Measurements from ENCODE around the gene NQO2. TPM values are rescaled to one million over a fixed set of nuclear protein-coding genes. Genes with fewer than 3 reads are reported as not detected.

NQO2 gene
- total and polyA plus RNA-seq, 2 of the 13 experiments (the other 11 are each of a cell fraction or from before 2014, with no cell fraction given), result 32.2 to 56.5 TPM

DNA sequence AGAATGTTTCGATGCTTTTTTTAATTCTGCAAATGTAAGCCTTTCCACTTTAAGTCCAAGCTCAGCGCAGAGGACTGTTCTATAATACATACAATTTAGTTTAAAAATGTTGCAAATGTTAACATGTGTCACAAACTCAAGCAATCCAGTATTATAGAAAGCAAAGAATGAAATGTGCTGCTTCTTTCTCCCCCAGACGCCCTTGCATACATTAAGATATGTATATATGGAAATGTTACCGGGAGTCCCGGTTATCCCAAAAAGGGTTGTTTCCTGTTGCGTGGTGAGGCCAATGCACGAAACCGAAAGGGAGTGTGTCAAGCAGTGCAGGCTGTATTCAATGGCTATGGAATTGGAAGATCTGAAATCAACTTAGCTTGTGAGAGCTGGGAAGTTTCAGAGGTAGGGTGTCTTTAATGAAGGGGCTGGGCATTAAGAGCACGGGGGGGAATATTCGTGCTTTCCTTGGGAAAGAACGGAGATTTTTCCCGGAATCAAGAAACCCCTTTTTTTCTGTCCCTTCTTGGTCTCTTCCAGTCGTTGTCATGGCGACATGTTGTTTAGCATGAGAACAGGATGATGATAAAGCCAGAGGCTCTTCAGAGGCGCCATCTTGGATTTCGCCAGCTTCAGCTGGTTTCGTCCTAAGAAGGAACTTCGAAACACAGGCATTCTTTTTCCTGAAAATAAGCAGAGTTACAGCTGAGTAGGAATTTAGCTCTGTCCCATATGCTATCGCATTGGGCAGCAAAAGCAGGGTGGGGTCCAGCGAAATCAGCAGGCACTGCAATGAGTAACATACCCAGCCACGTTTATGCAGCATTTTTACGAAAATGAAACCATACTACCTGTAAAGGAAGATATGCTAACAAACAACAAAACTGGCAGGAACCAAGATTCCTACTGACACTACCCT, 10.1 kb upstream of the NQO2 start (continued):
- TF ChIP-seq ZNF414 (CRISPR knock-in tag; IDR thresholded peaks at IDR 0.05) (peak; percentile 85), ZNF12 (CRISPR knock-in tag; IDR thresholded peaks at IDR 0.05) (peak; percentile 77), SNRNP70 (IDR thresholded peaks at IDR 0.05; ENCODE audit: low read depth, low read length) (no peak), ZFY (CRISPR knock-in tag; IDR thresholded peaks at IDR 0.05) (no peak), POLR2AphosphoS2 (IDR thresholded peaks at IDR 0.05; ENCODE audit: low read depth, low read length) (no peak), ZSCAN21 (CRISPR knock-in tag; IDR thresholded peaks at IDR 0.05; ENCODE audit: borderline replicate concordance) (peak; percentile 50; the same call in 1 of the 2 replicates), MIER2 (CRISPR knock-in tag; IDR thresholded peaks at IDR 0.05) (no peak), ZBTB42 (CRISPR knock-in tag; IDR thresholded peaks at IDR 0.05) (no peak), ZNF430 (CRISPR knock-in tag; IDR thresholded peaks at IDR 0.05) (peak; percentile 68; the same call in 1 of the 2 replicates), MAF1 (CRISPR knock-in tag; IDR thresholded peaks at IDR 0.05; ENCODE audit: borderline replicate concordance) (0 out of 2 replicates have a peak, but pooled peaks have one; percentile 14), NAIF1 (CRISPR knock-in tag; IDR thresholded peaks at IDR 0.05; ENCODE audit: borderline replicate concordance) (peak; percentile 75; the same call in 1 of the 2 replicates), ZSCAN25 (CRISPR knock-in tag; IDR thresholded peaks at IDR 0.05) (no peak), FOXC1 (CRISPR knock-in tag; IDR thresholded peaks at IDR 0.05; ENCODE audit: borderline replicate concordance) (peak; percentile 50; the same call in 1 of the 2 replicates), THAP8 (CRISPR knock-in tag; IDR thresholded peaks at IDR 0.05; ENCODE audit: borderline replicate concordance) (no peak), CCDC6 (CRISPR knock-in tag; IDR thresholded peaks at IDR 0.05) (0 out of 2 replicates have a peak, but pooled peaks have one; percentile 8), POGK (CRISPR knock-in tag; conservative IDR thresholded peaks at IDR 0.05) (peak; percentile 61; the same call in 1 of the 2 replicates), NR2F2 (IDR thresholded peaks at IDR 0.05; ENCODE audit: borderline replicate concordance, low read depth) (0 out of 2 replicates have a peak, but pooled peaks have one; percentile 16), ADNP (CRISPR knock-in tag; IDR thresholded peaks at IDR 0.05) (no peak), ZNF781 (CRISPR knock-in tag; IDR thresholded peaks at IDR 0.05; ENCODE audit: borderline replicate concordance, not compliant biosample characterization) (peak; percentile 34), ZFP37 (CRISPR knock-in tag; IDR thresholded peaks at IDR 0.05; ENCODE audit: borderline replicate concordance) (no peak)
- TF ChIP-seq, protein P1, sequence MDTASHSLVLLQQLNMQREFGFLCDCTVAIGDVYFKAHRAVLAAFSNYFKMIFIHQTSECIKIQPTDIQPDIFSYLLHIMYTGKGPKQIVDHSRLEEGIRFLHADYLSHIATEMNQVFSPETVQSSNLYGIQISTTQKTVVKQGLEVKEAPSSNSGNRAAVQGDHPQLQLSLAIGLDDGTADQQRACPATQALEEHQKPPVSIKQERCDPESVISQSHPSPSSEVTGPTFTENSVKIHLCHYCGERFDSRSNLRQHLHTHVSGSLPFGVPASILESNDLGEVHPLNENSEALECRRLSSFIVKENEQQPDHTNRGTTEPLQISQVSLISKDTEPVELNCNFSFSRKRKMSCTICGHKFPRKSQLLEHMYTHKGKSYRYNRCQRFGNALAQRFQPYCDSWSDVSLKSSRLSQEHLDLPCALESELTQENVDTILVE (CRISPR knock-in tag; IDR thresholded peaks at IDR 0.05), result peak; percentile 60
- TF ChIP-seq, protein P2, sequence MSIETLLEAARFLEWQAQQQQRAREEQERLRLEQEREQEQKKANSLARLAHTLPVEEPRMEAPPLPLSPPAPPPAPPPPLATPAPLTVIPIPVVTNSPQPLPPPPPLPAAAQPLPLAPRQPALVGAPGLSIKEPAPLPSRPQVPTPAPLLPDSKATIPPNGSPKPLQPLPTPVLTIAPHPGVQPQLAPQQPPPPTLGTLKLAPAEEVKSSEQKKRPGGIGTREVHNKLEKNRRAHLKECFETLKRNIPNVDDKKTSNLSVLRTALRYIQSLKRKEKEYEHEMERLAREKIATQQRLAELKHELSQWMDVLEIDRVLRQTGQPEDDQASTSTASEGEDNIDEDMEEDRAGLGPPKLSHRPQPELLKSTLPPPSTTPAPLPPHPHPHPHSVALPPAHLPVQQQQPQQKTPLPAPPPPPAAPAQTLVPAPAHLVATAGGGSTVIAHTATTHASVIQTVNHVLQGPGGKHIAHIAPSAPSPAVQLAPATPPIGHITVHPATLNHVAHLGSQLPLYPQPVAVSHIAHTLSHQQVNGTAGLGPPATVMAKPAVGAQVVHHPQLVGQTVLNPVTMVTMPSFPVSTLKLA (IDR thresholded peaks at IDR 0.05), result peak; percentile 25
